ENCODE data around the gene CBFA2T2. TPM values are rescaled to one million over a fixed set of nuclear protein-coding genes. Genes with fewer than 3 reads are reported as not detected.

Gene CBFA2T2
- total and polyA plus RNA-seq, 2 of the 4 experiments (the other 2 are of a cell fraction), result 3.8 to 6.2 TPM

GRCh38 chr20:33664085-33664761 is 174.3 kb downstream of the CBFA2T2 start (continued):
- TF ChIP-seq RCOR1 (IDR thresholded peaks at IDR 0.05; ENCODE audit: insufficient replicate concordance, low read length), result no peak

- intact Hi-C loops (cut with micrococcal nuclease) (loop anchor here (5.0 to 10.0 kb wide), 2 partner anchors 68 to 150 kb away; partner anchors contain the start of genes CHMP4B and ZNF341), dilution Hi-C loops (cut with HindIII; ENCODE audit: low sequenced_read_pairs, unreplicated experiment) (no loop called here), in situ Hi-C loops (cut with MboI; ENCODE audit: low sequenced_read_pairs) (no loop called here)
- Histone ChIP-seq H2AFZ (replicated peaks; ENCODE audit: low read length, poor library complexity) (peak overlapping the region; percentile 96), H3K27ac (ENCODE audit: insufficient read depth, low read length) (no peak overlapping the region), H3K4me1 (ENCODE audit: control insufficient read depth, insufficient read depth, low read length) (peaks cover 19% of the 10 kb centered on the region), H3K14ac (replicated peaks; ENCODE audit: low read depth, low read length) (no peak overlapping the region; the same call in 1 of the 2 replicates), H2AK5ac (ENCODE audit: low read depth, low read length) (peak overlapping the region; percentile 93; the same call in 1 of the 2 replicates), H3K9me1 (ENCODE audit: insufficient read depth, low read length) (peaks cover 26% of the 10 kb centered on the region), H2BK5ac (ENCODE audit: low read depth, low read length, poor library complexity, severe bottlenecking) (no peak overlapping the region), H4K20me1 (ENCODE audit: insufficient read depth, low read length) (0 out of 2 replicates have a peak, but pooled peaks cover 5% of the 10 kb centered on the region), H3K79me1 (ENCODE audit: low read depth in 1 of 2, low read length in 2 of 2) (peaks cover 10 to 55% of the 10 kb centered on the region in 2 experiments; a peak in 3 of 4 replicates), H4K8ac (ENCODE audit: low read depth in 2 of 2, low read length in 2 of 2) (peak overlapping the region in 1 of 2 experiments; percentile 99; a peak in 1 of 4 replicates), H3K36me3 (ENCODE audit: control insufficient read depth, insufficient read depth, low read length) (peaks cover 7% of the 10 kb centered on the region), H3K4me2 (ENCODE audit: low read depth, low read length) (no peak overlapping the region), H2BK15ac (ENCODE audit: low read depth, low read length) (no peak overlapping the region), H3K4me3 (ENCODE audit: insufficient read depth, low read depth, low read length) (no peak overlapping the region), H3K9me3 (ENCODE audit: control insufficient read depth, insufficient read depth, low read length) (no peaks in the 10 kb centered on the region), H3K18ac (ENCODE audit: low read depth, low read length) (no peak overlapping the region), H3K9ac (ENCODE audit: low read depth, low read length) (no peak overlapping the region), H2AK9ac (replicated peaks; ENCODE audit: low read depth, low read length, poor library complexity) (peak overlapping the region; percentile 98), H4K91ac (ENCODE audit: insufficient read depth, low read depth, low read length) (no peak overlapping the region), H3K23ac (ENCODE audit: low read depth, low read length) (peak overlapping the region; percentile 100), H3K4ac (ENCODE audit: low read depth, low read length) (peak overlapping the region; percentile 36; the same call in 1 of the 2 replicates), H2BK120ac (ENCODE audit: low read depth, low read length) (no peak overlapping the region), H4K5ac (ENCODE audit: low read depth, low read length) (no peak overlapping the region), H2BK20ac (ENCODE audit: low read depth, low read length) (no peak overlapping the region; the same call in 1 of the 2 replicates), H3K56ac (ENCODE audit: extremely low read depth, insufficient read depth, low read length) (no peak overlapping the region), H3K27me3 (ENCODE audit: control insufficient read depth, insufficient read depth, low read length) (no peaks in the 10 kb centered on the region)
- ATAC-seq (ENCODE audit: low read depth) (no peak), DNase-seq (no peak)
- TF ChIP-seq MAFK (IDR thresholded peaks at IDR 0.05; ENCODE audit: low read depth, low read length) (peak; percentile 20; the same call in 1 of the 2 replicates), MAZ (IDR thresholded peaks at IDR 0.05; ENCODE audit: borderline replicate concordance, low read depth, low read length) (no peak), SMC3 (IDR thresholded peaks at IDR 0.05; ENCODE audit: low read depth, low read length) (no peak), RCOR1 (IDR thresholded peaks at IDR 0.05; ENCODE audit: insufficient replicate concordance, low read length) (no peak), CTCF (conservative IDR thresholded peaks at IDR 0.05; ENCODE audit: low read depth, low read length) (no peak), CHD1 (IDR thresholded peaks at IDR 0.05; ENCODE audit: low read depth, low read length) (no peak), POLR2A (IDR thresholded peaks at IDR 0.05; ENCODE audit: low read depth, low read length) (no peak)
- no TSS peak for BruUV-seq (replicated peaks)
- 100% methylated on average over 1 of the region's 2 CpGs; no CpG with 5 or more reads in 1 of the 2 experiments for WGBS, 2 experiments (ENCODE audit: extremely low coverage in 2 of 2, insufficient read length in 1 of 2)
- ChIA-PET POLR2A (ENCODE audit: unreplicated experiment) (no interaction called here), CTCF (no interaction called here)
Measured at GRCh38 chr20:33664762-33665144, 174.9 kb downstream of the CBFA2T2 start.

Data from IMR-90 (cell line).